Ectodermal cell (in vitro differentiated cells): ENCODE measurements around the gene TUBA4A.

Source experiments
- H3K27ac ChIP-seq: 2 replicates; pipeline ENCODE4 v1.7.0; 2013; ENCODE audit warnings: mild to moderate bottlenecking, low read depth, low read length; ENCODE audit not compliant: insufficient read depth, poor library complexity, severe bottlenecking
- H3K27me3 ChIP-seq: 2 replicates; pipeline ENCODE4 v1.7.0; 2013; ENCODE audit warnings: mild to moderate bottlenecking, low read length; ENCODE audit not compliant: insufficient read depth, control insufficient read depth, poor library complexity, severe bottlenecking
- H3K36me3 ChIP-seq: one replicate; pipeline ENCODE4 v1.7.0; 2013; ENCODE audit warnings: low read length; ENCODE audit not compliant: control insufficient read depth, insufficient read depth
- H3K4me1 ChIP-seq: one replicate; pipeline ENCODE4 v1.7.0; 2013; ENCODE audit warnings: low read length; ENCODE audit not compliant: control insufficient read depth, insufficient read depth
- H3K4me3 ChIP-seq: 2 replicates; pipeline ENCODE4 v1.7.0; 2013; ENCODE audit warnings: low read depth, low read length, control low read depth; ENCODE audit not compliant: insufficient read depth
- H3K9me3 ChIP-seq: 2 replicates; pipeline ENCODE4 v1.7.0; 2013; ENCODE audit warnings: mild to moderate bottlenecking, low read length, moderate library complexity; ENCODE audit not compliant: control insufficient read depth
- WGBS, 2 experiments: methylation state at CpG; one replicate each; pipeline ENCODE4 v1.1.7; 2013; ENCODE audit warnings: missing lambda C conversion rate in 2 of 2; 5-methylcytosine and 5-hydroxymethylcytosine counted together

TUBA4A gene

DNA sequence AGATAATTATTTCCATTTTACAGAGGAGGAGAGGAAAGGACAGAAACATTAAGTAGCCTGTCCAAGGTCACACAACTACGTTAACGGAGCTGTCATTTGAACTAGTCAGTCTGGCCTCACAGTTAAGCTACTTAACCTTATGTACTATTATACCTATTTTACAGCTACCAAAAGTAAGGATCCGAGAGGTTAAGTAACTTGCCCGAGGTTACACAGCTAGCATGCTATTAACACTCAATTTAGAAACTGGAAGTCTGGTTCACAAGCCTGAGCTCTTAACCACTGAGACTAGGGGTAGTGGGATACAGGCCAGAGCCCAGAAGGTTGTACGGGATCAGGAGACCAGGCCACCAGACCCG is 8.9 kb downstream of the TUBA4A start:
- 54% methylated on average over 6 of the region's 6 CpGs for WGBS, 2 experiments
- no peaks in the 10 kb centered on the region for H3K27me3 ChIP-seq
- H3K4me1 ChIP-seq: peaks cover 9% of the 10 kb centered on the region
- H3K4me3 ChIP-seq: peak overlapping the region; percentile 95
- peaks cover 5% of the 10 kb centered on the region for H3K36me3 ChIP-seq
- H3K27ac ChIP-seq: peak overlapping the region; percentile 98
- H3K9me3 ChIP-seq: no peaks in the 10 kb centered on the region

DNA sequence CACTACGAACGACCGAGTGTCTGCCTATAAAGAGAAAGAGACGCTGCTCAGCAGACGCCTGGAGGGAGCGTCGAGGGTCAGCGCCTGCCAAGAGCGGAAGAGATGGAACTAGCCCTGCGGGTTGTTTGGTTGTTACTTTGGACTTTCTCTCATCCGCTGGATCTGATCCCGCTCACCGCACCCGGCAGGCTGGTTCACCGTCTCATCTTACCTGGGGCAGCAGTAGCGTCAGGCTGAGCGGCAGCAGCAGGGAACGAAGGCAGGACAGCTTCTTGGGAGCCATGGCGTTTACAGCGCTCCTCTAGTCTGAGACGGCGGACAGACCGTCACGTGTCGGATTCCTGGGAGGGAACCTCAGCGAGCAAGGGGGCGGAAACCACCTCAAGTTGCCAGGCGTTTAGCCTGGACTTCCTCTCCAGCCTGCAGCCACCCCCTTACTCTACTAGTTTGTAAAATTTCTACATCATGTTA is 10.4 kb downstream of the TUBA4A start:
- Histone ChIP-seq H3K36me3 (peaks cover 5% of the 10 kb centered on the region), H3K4me1 (peaks cover 9% of the 10 kb centered on the region), H3K27me3 (no peaks in the 10 kb centered on the region), H3K27ac (no peak overlapping the region), H3K9me3 (no peaks in the 10 kb centered on the region), H3K4me3 (no peak overlapping the region)
- WGBS, 2 experiments: 91% methylated on average over 28 of the region's 28 CpGs

DNA sequence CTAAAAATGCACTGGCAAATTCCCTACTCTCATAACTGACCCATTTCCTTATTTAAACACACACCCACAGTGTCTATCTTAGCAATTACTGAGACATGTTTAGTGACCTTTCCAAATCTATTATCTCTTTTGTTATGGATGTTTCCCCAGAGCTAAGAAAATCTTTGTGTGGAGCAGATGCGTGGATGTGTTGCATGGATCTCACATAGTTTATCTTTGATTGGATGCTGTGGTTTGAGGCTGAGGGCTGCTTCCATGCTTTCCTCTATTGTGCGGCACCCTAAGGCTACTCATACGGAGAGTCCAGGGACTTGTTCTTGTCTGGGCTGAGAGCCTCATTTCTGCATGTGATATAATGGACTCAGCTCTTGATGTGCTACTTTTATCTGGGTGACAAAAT is 19.4 kb downstream of the TUBA4A start:
- Histone ChIP-seq H3K27ac (no peak overlapping the region), H3K27me3 (no peaks in the 10 kb centered on the region), H3K4me3 (no peak overlapping the region), H3K36me3 (peaks cover 35% of the 10 kb centered on the region), H3K9me3 (no peaks in the 10 kb centered on the region), H3K4me1 (peaks cover 3% of the 10 kb centered on the region)
- 95 to 96% methylated on average over 3 of the region's 3 CpGs for WGBS, 2 experiments

- Histone ChIP-seq H3K36me3 (peaks cover 21% of the 10 kb centered on the region), H3K4me1 (peaks cover 13% of the 10 kb centered on the region), H3K9me3 (no peaks in the 10 kb centered on the region), H3K27ac (peak overlapping the region; percentile 83), H3K4me3 (peak overlapping the region; percentile 71), H3K27me3 (no peaks in the 10 kb centered on the region)
- WGBS, 2 experiments: 1 to 2% methylated on average over 24 of the region's 24 CpGs
These were observed 23.6 kb downstream of the TUBA4A start for GRCh38 chr2:219230059-219230540.

DNA sequence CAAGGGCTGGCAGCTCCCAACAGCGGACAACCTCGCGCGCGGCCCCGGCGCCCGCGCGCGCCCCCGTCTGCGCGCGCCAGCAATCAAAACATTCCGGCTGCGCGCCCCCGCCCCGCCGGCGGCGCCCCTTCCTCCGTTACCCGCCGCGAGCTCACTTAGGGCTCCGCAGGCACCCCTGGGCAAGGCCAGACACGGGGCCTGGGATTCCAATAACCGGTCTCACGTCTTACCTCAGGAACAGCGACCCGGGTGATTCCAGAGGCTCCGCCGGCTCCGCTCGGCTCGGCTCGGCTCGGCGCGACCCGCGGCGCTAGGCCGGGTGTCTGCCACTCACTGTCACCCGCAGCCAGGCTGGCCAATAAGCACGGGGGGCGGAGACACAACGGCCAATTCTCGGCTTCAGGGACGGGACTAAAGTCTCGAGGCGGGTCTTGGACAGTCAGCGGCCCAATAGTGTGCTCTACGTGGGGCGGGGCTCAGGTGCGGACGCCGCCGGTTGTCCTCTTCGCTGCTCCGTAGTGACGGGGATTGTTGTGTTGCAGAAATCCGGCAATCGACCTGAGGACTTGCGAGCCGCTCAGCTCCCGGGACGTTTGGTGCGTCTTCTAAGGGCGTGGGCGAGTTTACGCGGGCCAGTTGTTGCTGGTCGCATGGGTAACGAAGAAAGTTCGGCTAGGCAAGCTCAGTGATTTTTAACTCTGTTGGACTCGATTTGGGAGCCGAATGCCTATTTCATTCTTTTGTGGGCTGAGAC is 24.2 kb downstream of the TUBA4A start, which contains the start of the genes ANKZF1 and ATG9A:
TSS of gene ANKZF1 (plus strand) at position 502 of the 754 bp plus-strand sequence. CDS start 452 bp downstream, outside the sequence.
TSS of gene ATG9A (minus strand) at position 332 of the 754 bp plus-strand sequence. CDS start 1,612 bp downstream, outside the sequence.
- 0% methylated on average over 80 of the region's 80 CpGs for WGBS, 2 experiments
- Histone ChIP-seq H3K27ac (peak within 1 kb of the TSS; percentile 83), H3K4me1 (peaks cover 13% of the 10 kb centered on the region), H3K27me3 (no peaks in the 10 kb centered on the region), H3K36me3 (peaks cover 23% of the 10 kb centered on the region), H3K9me3 (no peaks in the 10 kb centered on the region), H3K4me3 (peak within 1 kb of the TSS; percentile 71)

- no peaks in the 10 kb centered on the region for H3K27me3 ChIP-seq
- no peaks in the 10 kb centered on the region for H3K9me3 ChIP-seq
- 9 to 10% methylated on average over 19 of the region's 19 CpGs for WGBS, 2 experiments
- peak overlapping the region; percentile 71 for H3K4me3 ChIP-seq
- peaks cover 25% of the 10 kb centered on the region for H3K36me3 ChIP-seq
- peaks cover 13% of the 10 kb centered on the region for H3K4me1 ChIP-seq
- H3K27ac ChIP-seq: no peak overlapping the region
These were observed 24.8 kb downstream of the TUBA4A start for GRCh38 chr2:219228911-219229304.

DNA sequence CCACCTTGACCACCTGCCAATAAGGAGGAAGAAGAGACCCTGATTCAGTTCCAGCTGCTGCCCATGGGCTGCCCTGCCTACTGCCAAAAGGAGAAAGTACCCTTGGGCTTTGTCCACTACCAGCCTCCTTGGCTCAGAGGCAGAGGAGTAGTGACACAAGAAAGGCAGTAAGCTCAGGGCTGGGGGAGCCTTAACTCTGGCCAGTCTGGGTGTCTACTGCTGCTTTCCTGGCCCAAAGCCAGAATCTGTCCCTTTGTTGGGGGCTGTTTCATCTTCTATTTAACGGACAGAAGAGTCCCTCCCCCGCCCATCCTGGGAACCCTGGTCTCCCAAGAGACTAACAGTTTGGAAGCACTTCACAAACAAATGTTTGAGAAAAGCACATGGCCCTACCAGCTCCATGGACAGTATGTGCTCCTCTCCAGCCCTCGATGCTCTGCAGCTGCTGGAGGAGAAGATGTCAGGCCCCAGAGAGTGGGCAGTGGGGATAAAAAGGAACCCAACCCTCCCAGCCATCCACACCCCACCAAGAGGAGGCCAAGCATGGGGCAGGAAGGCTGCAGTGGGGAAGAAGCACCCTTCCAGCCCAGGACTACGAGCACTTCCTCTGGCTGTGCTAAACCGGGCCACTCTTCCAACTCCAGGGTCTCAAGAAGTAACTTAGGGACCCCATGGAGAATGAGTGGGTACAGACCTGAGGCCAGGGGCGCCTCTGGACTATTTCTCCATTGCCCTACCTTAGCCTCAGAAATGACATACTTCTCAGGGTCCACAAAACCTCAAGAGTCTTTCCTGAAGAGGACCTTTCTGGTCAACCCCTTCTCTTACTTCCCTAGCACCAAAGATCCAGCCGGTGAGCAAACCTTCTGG is 25.4 kb downstream of the TUBA4A start:
- 75 to 82% methylated on average over 6 to 7 of the region's 7 CpGs for WGBS, 2 experiments
- Histone ChIP-seq H3K9me3 (no peaks in the 10 kb centered on the region), H3K27me3 (no peaks in the 10 kb centered on the region), H3K4me3 (peak overlapping the region; percentile 71), H3K27ac (no peak overlapping the region), H3K36me3 (peaks cover 23% of the 10 kb centered on the region), H3K4me1 (peaks cover 13% of the 10 kb centered on the region)

DNA sequence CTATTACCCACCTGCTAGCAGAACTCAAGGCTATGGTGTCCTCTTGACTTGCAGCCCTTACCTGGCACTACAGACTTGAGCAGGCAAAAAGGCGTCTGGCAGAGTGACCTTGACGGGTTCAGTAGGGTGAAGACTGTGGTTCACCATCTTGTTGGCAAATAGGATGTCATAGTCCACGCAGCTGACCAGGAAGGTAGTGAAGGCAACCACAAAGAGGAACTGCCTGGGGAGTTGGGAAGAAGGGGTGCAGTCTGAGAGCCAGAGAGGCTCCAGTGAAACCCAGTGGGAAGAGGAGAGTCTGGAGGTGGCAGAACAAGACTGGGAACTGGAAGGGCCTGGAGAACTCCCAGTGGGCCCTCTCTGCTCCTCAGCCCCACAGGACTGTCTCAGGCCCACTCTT is 28.4 kb downstream of the TUBA4A start:
- Histone ChIP-seq H3K27ac (no peak overlapping the region), H3K27me3 (no peaks in the 10 kb centered on the region), H3K4me1 (peaks cover 10% of the 10 kb centered on the region), H3K36me3 (peaks cover 30% of the 10 kb centered on the region), H3K4me3 (no peak overlapping the region), H3K9me3 (no peaks in the 10 kb centered on the region)
- WGBS, 2 experiments: 94 to 96% methylated on average over 3 of the region's 3 CpGs

- no peaks in the 10 kb centered on the region for H3K9me3 ChIP-seq
- no peak overlapping the region for H3K27ac ChIP-seq
- 95 to 96% methylated on average over 31 of the region's 31 CpGs for WGBS, 2 experiments
- peaks cover 10% of the 10 kb centered on the region for H3K4me1 ChIP-seq
- peaks cover 36% of the 10 kb centered on the region for H3K36me3 ChIP-seq
- H3K27me3 ChIP-seq: no peaks in the 10 kb centered on the region
- H3K4me3 ChIP-seq: no peak overlapping the region
These were observed 29.7 kb downstream of the TUBA4A start for GRCh38 chr2:219223831-219224610.
